Embryonic facial prominence (tissue), 1 donor: ENCODE measurements around the gene LEFTY2.
"Not testable (repeated sequence)": the region's sequence is repeated elsewhere in the genome, so short reads cannot be mapped to it uniquely, and the experiment has no call there.

Experiments
- DNase-seq: peaks from one replicate; pipeline ENCODE4 v3.0.0-alpha.2; 2016; ENCODE audit errors: extremely low spot score

The LEFTY2 gene

DNA sequence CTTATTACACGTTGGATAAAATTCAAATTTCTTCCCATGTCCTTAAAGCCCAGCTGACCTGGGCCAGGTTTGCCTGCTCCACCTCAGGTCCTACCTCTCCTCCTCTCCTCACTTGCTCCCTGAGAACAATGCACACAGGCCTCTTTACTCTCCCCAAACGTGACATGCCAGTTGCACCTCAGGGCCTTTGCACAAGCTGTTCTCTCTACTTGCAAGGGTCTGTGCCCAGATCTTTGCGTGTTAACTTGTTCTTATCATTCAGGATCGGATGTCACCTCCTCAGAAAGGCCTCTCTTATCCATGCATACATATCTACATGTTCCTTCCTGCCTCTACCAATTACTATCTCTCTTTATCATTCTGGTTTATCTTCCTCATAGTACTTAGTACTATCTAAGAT, 37.4 kb downstream of the LEFTY2 start:
- no peak for DNase-seq

GRCh38 chr1:225899044-225899925, 41.7 kb downstream of the LEFTY2 start:
- DNase-seq, result no peak

- no peak for DNase-seq
Measured at GRCh38 chr1:225897595-225898514, 43.2 kb downstream of the LEFTY2 start.

- no peak for DNase-seq
Measured at GRCh38 chr1:225896937-225897549, 44.0 kb downstream of the LEFTY2 start.

GRCh38 chr1:225896494-225896893, 44.5 kb downstream of the LEFTY2 start:
- DNase-seq, result no peak

- no peak for DNase-seq
Measured at GRCh38 chr1:225892307-225892706, 48.7 kb downstream of the LEFTY2 start.

DNA sequence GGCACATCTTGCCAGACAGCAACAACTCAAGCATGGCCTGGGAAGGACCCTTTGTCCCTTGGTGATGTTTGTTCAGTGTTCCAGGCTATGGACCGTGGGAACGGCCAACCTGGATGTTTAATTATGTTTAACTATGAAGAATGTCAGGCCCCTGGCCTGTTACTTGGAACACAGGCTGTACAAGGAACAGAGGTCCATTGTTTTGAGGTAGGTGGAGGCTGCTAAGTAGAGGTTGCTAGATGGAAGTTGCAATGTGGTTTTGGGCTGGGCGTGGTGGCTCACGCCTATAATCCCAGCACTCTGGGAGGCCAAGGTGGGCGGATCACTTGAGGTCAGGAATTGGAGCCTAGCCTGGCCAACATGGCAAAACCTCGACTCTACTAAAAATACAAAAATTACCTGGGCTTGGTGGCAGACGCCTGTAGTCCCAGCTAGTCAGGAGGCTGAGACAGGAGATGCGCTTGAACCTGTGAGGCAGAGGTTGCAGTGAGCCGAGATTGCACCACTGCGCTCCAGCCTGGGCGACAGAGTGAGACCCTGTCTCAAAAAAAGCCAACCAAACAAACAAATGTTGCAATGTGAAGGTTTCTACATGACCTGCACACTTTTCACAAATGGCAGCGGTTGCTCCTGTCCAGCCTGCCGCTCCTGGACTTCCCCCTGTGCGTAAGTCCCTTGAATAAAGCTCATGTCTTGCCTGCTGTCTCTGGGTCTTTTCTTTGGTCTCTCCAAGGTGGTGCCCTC, 49.6 kb downstream of the LEFTY2 start:
- DNase-seq, result no peak

DNA sequence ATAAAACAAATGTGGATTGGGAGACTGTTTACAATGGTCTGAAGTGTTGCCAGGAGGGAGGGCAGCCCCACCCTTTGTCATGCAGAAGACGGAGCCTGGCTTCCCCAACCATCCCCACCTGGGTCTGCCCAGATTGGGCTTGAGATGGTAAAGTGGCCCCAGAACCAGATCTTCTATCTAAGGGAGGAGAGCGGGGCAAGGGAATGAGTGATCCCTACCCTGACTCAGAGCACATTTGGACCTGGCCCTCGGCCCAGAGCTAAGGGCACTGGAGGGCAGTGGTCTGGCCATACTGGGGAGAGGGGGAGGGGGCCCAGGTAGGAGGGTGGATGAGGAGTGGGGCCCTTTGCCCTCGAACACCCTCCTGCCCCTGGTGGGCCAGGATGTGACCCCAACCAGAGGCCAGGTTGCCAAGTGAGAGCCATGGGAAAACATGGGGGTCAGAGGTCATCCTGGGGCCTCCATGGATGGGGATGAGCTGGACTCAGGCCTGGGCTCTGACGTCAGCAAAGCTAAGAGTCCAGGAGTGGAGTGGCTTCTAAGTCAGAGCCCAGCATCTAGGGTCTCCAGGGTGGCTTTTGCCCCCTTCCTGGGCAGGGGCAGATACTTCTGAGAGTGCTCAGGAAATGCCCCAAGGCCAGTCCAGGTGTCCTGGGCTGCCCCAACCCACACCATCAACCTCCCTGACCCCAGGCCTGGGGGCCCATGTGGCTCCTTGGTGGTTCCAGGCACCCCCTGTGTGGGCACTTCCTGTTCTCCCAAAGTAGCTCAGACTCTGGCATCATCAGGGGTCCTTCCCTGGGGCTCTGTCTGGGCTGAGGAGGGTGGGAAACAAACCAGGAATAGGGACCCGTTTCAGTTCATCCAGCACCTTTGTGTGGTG, 50.4 kb downstream of the LEFTY2 start:
- no peak for DNase-seq

- DNase-seq, result no peak
Measured at GRCh38 chr1:225889743-225890142, 51.3 kb downstream of the LEFTY2 start.

- DNase-seq, result no peak
Measured at GRCh38 chr1:225888898-225889601, 52.0 kb downstream of the LEFTY2 start, which contains the start of gene LEFTY1. LEFTY1 (minus strand) TSS chr1:225889146; CDS start chr1:225889066, 80 bp downstream.

GRCh38 chr1:225888289-225888897, 52.6 kb downstream of the LEFTY2 start:
- no peak for DNase-seq

DNA sequence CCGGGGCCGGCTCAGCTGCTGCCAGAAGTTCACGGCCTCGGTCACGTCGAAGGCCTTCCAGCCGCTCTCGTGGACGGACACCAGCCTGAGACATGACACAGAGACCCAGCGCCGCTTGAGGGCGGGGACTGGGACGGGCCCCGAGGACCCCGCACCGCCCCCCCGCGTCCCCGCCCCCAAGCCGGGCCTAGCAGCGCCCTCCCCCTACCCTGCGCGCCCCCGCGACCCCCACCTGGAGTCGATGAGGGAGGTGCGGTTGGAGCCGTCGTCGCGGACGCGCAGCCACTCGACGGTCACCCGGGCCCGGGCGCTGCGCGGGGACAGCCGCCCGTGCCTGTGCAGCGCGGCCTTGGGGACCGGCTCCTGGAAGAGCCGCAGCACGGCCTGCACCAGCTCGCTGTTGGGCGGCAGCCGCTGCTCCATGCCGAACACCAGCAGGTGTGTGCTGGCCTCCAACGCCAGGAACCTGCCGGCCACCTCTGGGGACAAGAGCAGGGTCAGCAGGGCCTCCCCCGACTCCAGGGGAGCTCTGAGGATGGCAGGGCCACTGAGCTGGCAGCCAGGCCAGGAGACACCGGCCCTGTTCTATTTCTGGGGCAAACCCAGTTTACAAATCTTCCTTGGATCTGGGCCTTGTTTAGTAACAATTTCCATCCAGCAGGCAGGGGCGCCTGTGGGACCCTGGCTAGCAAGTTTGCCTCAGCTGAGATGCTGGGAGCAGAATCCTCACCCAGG, 53.3 kb downstream of the LEFTY2 start:
- DNase-seq, result not testable (repeated sequence)

DNA sequence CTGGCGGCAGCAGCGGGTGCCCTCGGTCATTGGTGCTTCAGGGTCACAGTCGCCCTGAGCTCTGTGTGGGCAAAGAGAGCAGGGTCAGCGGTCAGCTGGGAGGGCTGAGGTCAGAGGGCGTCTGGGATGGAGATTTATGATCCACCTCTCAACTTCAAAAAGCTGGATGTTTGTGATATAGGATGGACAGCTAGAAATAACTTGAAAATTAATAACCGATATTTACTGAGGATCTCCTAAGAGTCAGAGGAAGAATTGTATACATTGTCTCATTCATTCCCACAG, 54.0 kb downstream of the LEFTY2 start:
- no peak for DNase-seq
